ENCODE results near the gene SOSTDC1.

GRCh38 chr7:16447876-16448275, 17.7 kb downstream of the SOSTDC1 start:
- TF ChIP-seq POLR2AphosphoS5 (IDR thresholded peaks at IDR 0.05) (no peak), POLR2A (IDR thresholded peaks at IDR 0.05) (no peak)
- TF ChIP-seq, protein P1, sequence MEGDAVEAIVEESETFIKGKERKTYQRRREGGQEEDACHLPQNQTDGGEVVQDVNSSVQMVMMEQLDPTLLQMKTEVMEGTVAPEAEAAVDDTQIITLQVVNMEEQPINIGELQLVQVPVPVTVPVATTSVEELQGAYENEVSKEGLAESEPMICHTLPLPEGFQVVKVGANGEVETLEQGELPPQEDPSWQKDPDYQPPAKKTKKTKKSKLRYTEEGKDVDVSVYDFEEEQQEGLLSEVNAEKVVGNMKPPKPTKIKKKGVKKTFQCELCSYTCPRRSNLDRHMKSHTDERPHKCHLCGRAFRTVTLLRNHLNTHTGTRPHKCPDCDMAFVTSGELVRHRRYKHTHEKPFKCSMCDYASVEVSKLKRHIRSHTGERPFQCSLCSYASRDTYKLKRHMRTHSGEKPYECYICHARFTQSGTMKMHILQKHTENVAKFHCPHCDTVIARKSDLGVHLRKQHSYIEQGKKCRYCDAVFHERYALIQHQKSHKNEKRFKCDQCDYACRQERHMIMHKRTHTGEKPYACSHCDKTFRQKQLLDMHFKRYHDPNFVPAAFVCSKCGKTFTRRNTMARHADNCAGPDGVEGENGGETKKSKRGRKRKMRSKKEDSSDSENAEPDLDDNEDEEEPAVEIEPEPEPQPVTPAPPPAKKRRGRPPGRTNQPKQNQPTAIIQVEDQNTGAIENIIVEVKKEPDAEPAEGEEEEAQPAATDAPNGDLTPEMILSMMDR (IDR thresholded peaks at IDR 0.05): no peak
